WTC11 (cell line): ENCODE measurements around the gene KNG1.

Experiments used
- E2F4 ChIP-seq: sonication (generic); formaldehyde crosslinking; IDR thresholded peaks from 2 replicates; pipeline ENCODE4 v1.8.1; 2022; ENCODE audit warnings: low read depth, mild to moderate bottlenecking, moderate library complexity, missing genetic modification reagents, borderline replicate concordance
- JUN ChIP-seq: sonication (generic); formaldehyde crosslinking; IDR thresholded peaks from 2 replicates; pipeline ENCODE4 v1.8.0; 2023; ENCODE audit warnings: mild to moderate bottlenecking, missing genetic modification reagents
- NFYB ChIP-seq: sonication (generic); formaldehyde crosslinking; conservative IDR thresholded peaks from 2 replicates; pipeline ENCODE4 v1.8.0; 2022; ENCODE audit warnings: low read depth, missing genetic modification reagents
- RELA ChIP-seq: sonication (generic); formaldehyde crosslinking; IDR thresholded peaks from 2 replicates; pipeline ENCODE4 v1.8.1; 2022; ENCODE audit warnings: missing genetic modification reagents, mild to moderate bottlenecking, borderline replicate concordance
- SP1 ChIP-seq: sonication (generic); formaldehyde crosslinking; conservative IDR thresholded peaks from 2 replicates; pipeline ENCODE4 v1.8.1; 2022; ENCODE audit warnings: missing genetic modification reagents
- TCF7 ChIP-seq: sonication (generic); formaldehyde crosslinking; IDR thresholded peaks from 2 replicates; pipeline ENCODE4 v1.8.0; 2022; ENCODE audit warnings: mild to moderate bottlenecking, low read depth, missing genetic modification reagents, moderate library complexity
- USF2 ChIP-seq: sonication (generic); formaldehyde crosslinking; IDR thresholded peaks from 2 replicates; pipeline ENCODE4 v1.8.1; 2023; ENCODE audit warnings: mild to moderate bottlenecking, missing genetic modification reagents, moderate library complexity
- ZNF232 ChIP-seq: sonication (generic); formaldehyde crosslinking; IDR thresholded peaks from 2 replicates; pipeline ENCODE4 v1.8.0; 2022; ENCODE audit warnings: mild to moderate bottlenecking, missing genetic modification reagents
- TF ChIP-seq, protein P1 (sequence below): fragments of 200-600 bp; IDR thresholded peaks from 2 replicates; pipeline ENCODE4 v1.8.0; 2022; ENCODE audit warnings: antibody characterized with exemption
- TF ChIP-seq, protein P2 (sequence below): sonication (generic); formaldehyde crosslinking; IDR thresholded peaks from 2 replicates; pipeline ENCODE4 v1.8.0; 2022; ENCODE audit warnings: mild to moderate bottlenecking, missing genetic modification reagents
- TF ChIP-seq, protein P3 (sequence below): sonication (generic); formaldehyde crosslinking; IDR thresholded peaks from 2 replicates; pipeline ENCODE4 v1.8.0; 2022; ENCODE audit warnings: mild to moderate bottlenecking, missing genetic modification reagents

- no peak for TF ChIP-seq JUN (CRISPR knock-in tag)
- TF ChIP-seq E2F4, result no peak
- TF ChIP-seq USF2, result no peak
- TF ChIP-seq, protein P1, sequence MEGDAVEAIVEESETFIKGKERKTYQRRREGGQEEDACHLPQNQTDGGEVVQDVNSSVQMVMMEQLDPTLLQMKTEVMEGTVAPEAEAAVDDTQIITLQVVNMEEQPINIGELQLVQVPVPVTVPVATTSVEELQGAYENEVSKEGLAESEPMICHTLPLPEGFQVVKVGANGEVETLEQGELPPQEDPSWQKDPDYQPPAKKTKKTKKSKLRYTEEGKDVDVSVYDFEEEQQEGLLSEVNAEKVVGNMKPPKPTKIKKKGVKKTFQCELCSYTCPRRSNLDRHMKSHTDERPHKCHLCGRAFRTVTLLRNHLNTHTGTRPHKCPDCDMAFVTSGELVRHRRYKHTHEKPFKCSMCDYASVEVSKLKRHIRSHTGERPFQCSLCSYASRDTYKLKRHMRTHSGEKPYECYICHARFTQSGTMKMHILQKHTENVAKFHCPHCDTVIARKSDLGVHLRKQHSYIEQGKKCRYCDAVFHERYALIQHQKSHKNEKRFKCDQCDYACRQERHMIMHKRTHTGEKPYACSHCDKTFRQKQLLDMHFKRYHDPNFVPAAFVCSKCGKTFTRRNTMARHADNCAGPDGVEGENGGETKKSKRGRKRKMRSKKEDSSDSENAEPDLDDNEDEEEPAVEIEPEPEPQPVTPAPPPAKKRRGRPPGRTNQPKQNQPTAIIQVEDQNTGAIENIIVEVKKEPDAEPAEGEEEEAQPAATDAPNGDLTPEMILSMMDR, result no peak
- no peak for TF ChIP-seq RELA (CRISPR knock-in tag)
- TF ChIP-seq, protein P2, sequence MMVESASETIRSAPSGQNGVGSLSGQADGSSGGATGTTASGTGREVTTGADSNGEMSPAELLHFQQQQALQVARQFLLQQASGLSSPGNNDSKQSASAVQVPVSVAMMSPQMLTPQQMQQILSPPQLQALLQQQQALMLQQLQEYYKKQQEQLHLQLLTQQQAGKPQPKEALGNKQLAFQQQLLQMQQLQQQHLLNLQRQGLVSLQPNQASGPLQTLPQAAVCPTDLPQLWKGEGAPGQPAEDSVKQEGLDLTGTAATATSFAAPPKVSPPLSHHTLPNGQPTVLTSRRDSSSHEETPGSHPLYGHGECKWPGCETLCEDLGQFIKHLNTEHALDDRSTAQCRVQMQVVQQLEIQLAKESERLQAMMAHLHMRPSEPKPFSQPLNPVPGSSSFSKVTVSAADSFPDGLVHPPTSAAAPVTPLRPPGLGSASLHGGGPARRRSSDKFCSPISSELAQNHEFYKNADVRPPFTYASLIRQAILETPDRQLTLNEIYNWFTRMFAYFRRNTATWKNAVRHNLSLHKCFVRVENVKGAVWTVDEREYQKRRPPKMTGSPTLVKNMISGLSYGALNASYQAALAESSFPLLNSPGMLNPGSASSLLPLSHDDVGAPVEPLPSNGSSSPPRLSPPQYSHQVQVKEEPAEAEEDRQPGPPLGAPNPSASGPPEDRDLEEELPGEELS, result no peak
- no peak for TF ChIP-seq SP1 (CRISPR knock-in tag)
- no peak for TF ChIP-seq TCF7 (CRISPR knock-in tag)
- no peak for TF ChIP-seq NFYB (CRISPR knock-in tag)
- TF ChIP-seq ZNF232 (CRISPR knock-in tag), result no peak
- TF ChIP-seq, protein P3, sequence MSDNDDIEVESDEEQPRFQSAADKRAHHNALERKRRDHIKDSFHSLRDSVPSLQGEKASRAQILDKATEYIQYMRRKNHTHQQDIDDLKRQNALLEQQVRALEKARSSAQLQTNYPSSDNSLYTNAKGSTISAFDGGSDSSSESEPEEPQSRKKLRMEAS (CRISPR knock-in tag), result no peak
These were observed 3.7 kb upstream of the KNG1 start for GRCh38 chr3:186713499-186713898.
